Measurements from ENCODE around the gene GABRB2.
"Not testable (repeated sequence)": the region's sequence is repeated elsewhere in the genome, so short reads cannot be mapped to it uniquely, and the experiment has no call there.

Gene GABRB2
- total RNA-seq = 0 to 0.14 reads per million in 2 donors

GRCh38 chr5:161546470-161547301 is at the start of gene GABRB2:
Gene GABRB2, minus strand, starts transcription at chr5:161546725. Its CDS starts 82 bp downstream, at chr5:161546643.
- DNase-seq = no peak

GRCh38 chr5:161585798-161586197 is 39.3 kb upstream of the GABRB2 start:
- no peak for DNase-seq

- no peak for DNase-seq
Observed at GRCh38 chr5:161580621-161581020, 34.1 kb upstream of the GABRB2 start.

- no peak for DNase-seq
Observed at GRCh38 chr5:161572914-161573313, 26.4 kb upstream of the GABRB2 start.

GRCh38 chr5:161566081-161566480 is 19.6 kb upstream of the GABRB2 start:
- DNase-seq = no peak

- DNase-seq = no peak
Observed at GRCh38 chr5:161562446-161562845, 15.9 kb upstream of the GABRB2 start.

- DNase-seq = no peak
Observed at GRCh38 chr5:161549106-161549505, 2.6 kb upstream of the GABRB2 start.

- no peak for DNase-seq
Observed at GRCh38 chr5:161548487-161549094, 2.1 kb upstream of the GABRB2 start.

GRCh38 chr5:161547738-161548486 is 1.4 kb upstream of the GABRB2 start:
- DNase-seq = no peak

- DNase-seq = no peak
Observed at GRCh38 chr5:161547406-161547737, 847 bp upstream of the GABRB2 start.

- DNase-seq = no peak
Observed at GRCh38 chr5:161546095-161546469, 443 bp downstream of the GABRB2 start.

GRCh38 chr5:161545344-161546094 is 1.0 kb downstream of the GABRB2 start:
- DNase-seq = no peak

- DNase-seq = no peak
Observed at GRCh38 chr5:161544350-161544765, 2.2 kb downstream of the GABRB2 start.

GRCh38 chr5:161539016-161539415 is 7.5 kb downstream of the GABRB2 start:
- no peak for DNase-seq

GRCh38 chr5:161535762-161536161 is 10.8 kb downstream of the GABRB2 start:
- DNase-seq = no peak

- no peak for DNase-seq
Observed at GRCh38 chr5:161530700-161531099, 15.8 kb downstream of the GABRB2 start.

GRCh38 chr5:161513942-161514341 is 32.6 kb downstream of the GABRB2 start:
- DNase-seq = no peak

GRCh38 chr5:161507591-161507990 is 38.9 kb downstream of the GABRB2 start:
- no peak for DNase-seq

GRCh38 chr5:161505160-161505559 is 41.4 kb downstream of the GABRB2 start:
- DNase-seq = not testable (repeated sequence)

GRCh38 chr5:161498531-161498930 is 48.0 kb downstream of the GABRB2 start:
- no peak for DNase-seq

- no peak for DNase-seq
Observed at GRCh38 chr5:161483721-161484120, 62.8 kb downstream of the GABRB2 start.

GRCh38 chr5:161481922-161482321 is 64.6 kb downstream of the GABRB2 start:
- no peak for DNase-seq
